HepG2 (cell line): ENCODE measurements around the gene ALDH3A1. TPM values are rescaled to one million over a fixed set of nuclear protein-coding genes. Genes with fewer than 3 reads are reported as not detected.

Experiments
- ATAC-seq: fragments of 200-7000 bp; cut with Tn5 transposase; 3 replicates; pipeline ENCODE4 v1.9.1; 2020; ENCODE audit warnings: mild to moderate bottlenecking, moderate library complexity
- BruUV-seq: library from RNA; stranded (reverse); fragments of 400-500 nt; replicated peaks from 2 replicates; lab custom pipeline; 2021; lab: Mats Ljungman, UMichigan
- CTCF ChIA-PET: fragments of 300-600 bp; formaldehyde crosslinking; extraction: SDS; loops from one replicate; lab custom pipeline; 2021; ENCODE audit warnings: low total read pairs, inconsistent platforms, low intra/inter-chr PET ratio; lab: Yijun Ruan, JAX
- POLR2A ChIA-PET: fragments of 350-600 bp; sonication (Branson Sonifier 250); formaldehyde crosslinking; loops from one replicate; lab custom pipeline; 2020; ENCODE audit warnings: antibody characterized with exemption, inconsistent platforms; lab: Yijun Ruan, JAX
- DNase-seq: peaks from one replicate; pipeline ENCODE4 v3.0.0-alpha.2; 2015; ENCODE audit warnings: low spot score
- FAIRE-seq: peaks from 3 replicates; lab custom pipeline; 2011; peaks lifted over from hg19 to GRCh38; lab: Jason Lieb, UNC
- H2AFZ ChIP-seq: one replicate; pipeline ENCODE4 v1.6.1; 2011; ENCODE audit warnings: low read length, inconsistent platforms
- H3K27ac ChIP-seq: fragments of 300-600 bp; 3 replicates; pipeline ENCODE4 v1.8.0; 2011; ENCODE audit warnings: mixed run types, mild to moderate bottlenecking, mixed read lengths, low read length, inconsistent platforms; ENCODE audit not compliant: insufficient read depth; ENCODE audit errors: extremely low read length
- H3K27me3 ChIP-seq, 2 experiments: fragments of 200-600 bp in 1 of 2; 2 replicates in 1 of 2; 3 replicates in 1 of 2; pipeline versions ENCODE4 v1.6.0 to v1.8.0; 2011; ENCODE audit warnings: low read length in 2 of 2, mild to moderate bottlenecking in 2 of 2, moderate library complexity in 2 of 2, inconsistent platforms in 1 of 2; ENCODE audit not compliant: insufficient read depth in 2 of 2, control insufficient read depth in 1 of 2
- H3K36me3 ChIP-seq, 2 experiments: fragments of 200-600 bp in 1 of 2; replicated peaks in 1 of 2; 2 replicates in 1 of 2; 3 replicates in 1 of 2; pipeline versions ENCODE4 v1.5.1 to v1.8.0; 2011; ENCODE audit warnings: low read length in 2 of 2, inconsistent platforms in 1 of 2; ENCODE audit not compliant: insufficient read depth in 2 of 2, control insufficient read depth in 1 of 2
- H3K4me1 ChIP-seq: 2 replicates; pipeline ENCODE4 v1.5.1; 2012; ENCODE audit warnings: low read length, inconsistent platforms; ENCODE audit not compliant: insufficient read depth
- H3K4me2 ChIP-seq: 2 replicates; pipeline ENCODE4 v1.6.0; 2011; ENCODE audit warnings: low read depth, low read length, inconsistent platforms
- H3K4me3 ChIP-seq, 3 experiments: fragments of 200-600 bp in 1 of 3; sonication (generic), shearing (Covaris generic) in 1 of 3; replicated peaks in 1 of 3; 2 replicates each; pipeline ENCODE4 v1.5.1; 2011 to 2016; ENCODE audit warnings: low read length in 3 of 3, inconsistent platforms in 2 of 3, low read depth in 2 of 3, mild to moderate bottlenecking in 2 of 3, control low read depth in 1 of 3, mixed read lengths in 1 of 3; ENCODE audit not compliant: insufficient read depth in 1 of 3
- H3K79me2 ChIP-seq: one replicate; pipeline ENCODE4 v1.6.1; 2011; ENCODE audit warnings: low read length, inconsistent platforms; ENCODE audit not compliant: insufficient read depth
- H3K9ac ChIP-seq: 2 replicates; pipeline ENCODE4 v1.6.0; 2011; ENCODE audit warnings: mild to moderate bottlenecking, low read depth, low read length, inconsistent platforms; ENCODE audit not compliant: insufficient read depth
- H3K9me3 ChIP-seq: 2 replicates; pipeline ENCODE4 v1.5.1; 2012; ENCODE audit warnings: mild to moderate bottlenecking, low read length
- H4K20me1 ChIP-seq: 2 replicates; pipeline ENCODE4 v1.6.0; 2011; ENCODE audit warnings: inconsistent platforms, mild to moderate bottlenecking, low read length, moderate library complexity; ENCODE audit not compliant: insufficient read depth
- IKZF4 ChIP-seq: sonication (generic); formaldehyde crosslinking; IDR thresholded peaks from 2 replicates; pipeline ENCODE4 v1.5.1; 2020; ENCODE audit warnings: borderline replicate concordance, mild to moderate bottlenecking, low read depth, missing genetic modification reagents; ENCODE audit errors: not compliant biosample characterization
- REPIN1 ChIP-seq: sonication (generic); formaldehyde crosslinking; IDR thresholded peaks from 2 replicates; pipeline ENCODE4 v1.8.0; 2022; ENCODE audit warnings: missing genetic modification reagents, low read depth, mild to moderate bottlenecking, borderline replicate concordance
- SNAPC4 ChIP-seq: sonication (generic); formaldehyde crosslinking; IDR thresholded peaks from 2 replicates; pipeline ENCODE4 v1.4.0; 2020; ENCODE audit warnings: mild to moderate bottlenecking, missing genetic modification reagents
- ZNF652 ChIP-seq: IDR thresholded peaks from 2 replicates; pipeline ENCODE4 v1.6.1; 2016; ENCODE audit warnings: low read depth, borderline replicate concordance
- WGBS: methylation state at CpG from one replicate; pipeline ENCODE4 v1.1.6; 2017; ENCODE audit warnings: low lambda C conversion rate; 5-methylcytosine and 5-hydroxymethylcytosine counted together
- in situ Hi-C: cut with HindIII; loops from 2 replicates; pipeline ENCODE4 v1.10.0; 2017; ENCODE audit warnings: low pct_unique_long_range_greater_than_20kb; ENCODE audit not compliant: extremely low pct_ligation_motif_present
- intact Hi-C: fragments of 100-400 bp; cut with micrococcal nuclease; formaldehyde crosslinking; loops from one replicate; pipeline ENCODE4 v1.10.0; 2022; ENCODE audit not compliant: unreplicated experiment
- polyA plus RNA-seq, 8 experiments: library from polyadenylated mRNA; depleted of rRNA in 3 of 8; stranded (reverse) in 7 of 8; unstranded in 1 of 8; fragments of >200 nt; fragmentation: Illumina TruSeq in 4 of 8; extraction: Trizol in 4 of 8; gene quantifications; 2 replicates each; pipeline versions ENCODE4 v1.2.1 to v1.2.3, GENCODE V29; 2011 to 2016; ENCODE audit warnings: low read depth in 4 of 8, missing spikeins in 1 of 8, mixed read lengths in 1 of 8; ENCODE audit not compliant: insufficient read depth in 1 of 8
- total RNA-seq, 5 experiments: library from RNA; depleted of rRNA; stranded (reverse); fragments of >200 nt; fragmentation: Illumina TruSeq; extraction: Trizol; gene quantifications; 2 replicates each; pipeline ENCODE4 v1.2.3, GENCODE V29; 2016; ENCODE audit warnings: low read depth in 1 of 5
- TF ChIP-seq, protein P1 (sequence below): IDR thresholded peaks from 2 replicates; pipeline ENCODE4 v1.6.1; 2016; ENCODE audit warnings: low read depth, borderline replicate concordance

ALDH3A1 gene
- total and polyA plus RNA-seq, 2 of the 13 experiments (the other 11 are each of a cell fraction or from before 2014, with no cell fraction given), result 0.07 to 0.62 TPM

DNA sequence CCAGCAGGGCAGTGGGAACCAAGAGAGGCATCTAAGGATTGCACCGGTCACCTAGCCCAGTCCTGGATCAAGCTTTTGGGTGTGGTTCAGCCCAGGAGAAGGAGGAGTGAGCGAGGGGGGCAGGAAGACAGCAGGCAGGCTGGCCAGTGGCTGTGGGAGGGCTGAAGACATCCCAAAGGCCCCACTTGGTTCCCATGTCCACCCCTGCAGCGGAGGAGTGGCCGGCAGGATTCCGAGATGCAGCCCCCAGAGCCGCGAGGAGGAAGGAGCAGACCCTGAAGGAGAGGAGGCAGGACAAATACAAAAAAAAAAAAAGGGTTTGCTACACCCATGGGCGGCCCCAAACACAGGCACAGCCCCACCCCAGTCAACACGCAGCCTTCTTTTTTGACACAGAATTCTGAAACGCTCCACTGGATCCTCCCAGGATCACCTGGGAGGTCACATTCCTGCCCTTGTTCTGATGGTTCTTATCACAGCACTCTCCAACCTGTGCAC, 30.6 kb downstream of the ALDH3A1 start:
- DNase-seq (no peak), ATAC-seq (no peak), FAIRE-seq (no peak)
- Histone ChIP-seq H3K36me3 (no peaks in the 10 kb centered on the region), H2AFZ (no peak overlapping the region), H3K4me3 (0 out of 6 replicates have a peak overlapping the region, but pooled peaks of 1 of the 3 experiments have one; percentile 10), H3K27me3 (peaks cover 0 to 4% of the 10 kb centered on the region in 2 experiments; a peak in 2 of 5 replicates), H3K4me2 (peak overlapping the region; percentile 49; the same call in 1 of the 2 replicates), H4K20me1 (no peaks in the 10 kb centered on the region), H3K79me2 (no peaks in the 10 kb centered on the region), H3K27ac (no peak overlapping the region), H3K4me1 (peaks cover 71% of the 10 kb centered on the region), H3K9ac (no peak overlapping the region), H3K9me3 (no peaks in the 10 kb centered on the region)
- BruUV-seq, result no TSS peak
- 45% methylated on average over 10 of the region's 10 CpGs for WGBS
- CTCF ChIA-PET, result no interaction called here
- in situ Hi-C loops (loop anchor here (25.0 kb wide), 1 partner anchor 205 kb away; no protein-coding TSS in a partner anchor), intact Hi-C loops (loop anchor here (5.0 kb wide), 2 partner anchors 45 kb away; no protein-coding TSS in a partner anchor)
- POLR2A ChIA-PET, result interaction anchor here (1.2 to 2.6 kb wide), 3 partner anchors 11 to 69 kb away, joined by 3 to 17 read pairs (median 13); partner anchors contain the start of gene ALDH3A2
- TF ChIP-seq REPIN1 (CRISPR knock-in tag) (no peak), SNAPC4 (CRISPR knock-in tag) (no peak), IKZF4 (CRISPR knock-in tag) (no peak), ZNF652 (CRISPR knock-in tag) (no peak)
- TF ChIP-seq, protein P1, sequence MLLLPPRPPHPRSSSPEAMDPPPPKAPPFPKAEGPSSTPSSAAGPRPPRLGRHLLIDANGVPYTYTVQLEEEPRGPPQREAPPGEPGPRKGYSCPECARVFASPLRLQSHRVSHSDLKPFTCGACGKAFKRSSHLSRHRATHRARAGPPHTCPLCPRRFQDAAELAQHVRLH (CRISPR knock-in tag), result no peak
